ENCODE measurements around the gene CDSN.

GRCh38 chr6:31144296-31144969 is 24.2 kb upstream of the CDSN start:
- TF ChIP-seq CTCF (conservative IDR thresholded peaks at IDR 0.05) (no peak), ZFX (IDR thresholded peaks at IDR 0.05) (no peak)
